Thyroid gland (tissue), 4 donors: ENCODE results near the gene PAK6.

ENCODE experiments used
- POLR2A ChIP-seq, 2 donors: fragments of 450-650 bp; IDR thresholded peaks; one replicate each; pipeline ENCODE4 v1.6.1; 2017; ENCODE audit warnings: antibody characterized with exemption in 2 of 2, mild to moderate bottlenecking in 2 of 2, moderate library complexity in 1 of 2
- TF ChIP-seq, protein P1 (sequence below), 6 experiments: fragments of 200-600 bp in 3 of 6; fragments of 450-650 bp in 3 of 6; sonication (generic) in 3 of 6; IDR thresholded peaks; one replicate each; pipeline ENCODE4 v1.5.1; 2016 to 2019; ENCODE audit warnings: antibody characterized with exemption in 6 of 6, mild to moderate bottlenecking in 2 of 6, inconsistent platforms in 1 of 6, moderate library complexity in 1 of 6

DNA sequence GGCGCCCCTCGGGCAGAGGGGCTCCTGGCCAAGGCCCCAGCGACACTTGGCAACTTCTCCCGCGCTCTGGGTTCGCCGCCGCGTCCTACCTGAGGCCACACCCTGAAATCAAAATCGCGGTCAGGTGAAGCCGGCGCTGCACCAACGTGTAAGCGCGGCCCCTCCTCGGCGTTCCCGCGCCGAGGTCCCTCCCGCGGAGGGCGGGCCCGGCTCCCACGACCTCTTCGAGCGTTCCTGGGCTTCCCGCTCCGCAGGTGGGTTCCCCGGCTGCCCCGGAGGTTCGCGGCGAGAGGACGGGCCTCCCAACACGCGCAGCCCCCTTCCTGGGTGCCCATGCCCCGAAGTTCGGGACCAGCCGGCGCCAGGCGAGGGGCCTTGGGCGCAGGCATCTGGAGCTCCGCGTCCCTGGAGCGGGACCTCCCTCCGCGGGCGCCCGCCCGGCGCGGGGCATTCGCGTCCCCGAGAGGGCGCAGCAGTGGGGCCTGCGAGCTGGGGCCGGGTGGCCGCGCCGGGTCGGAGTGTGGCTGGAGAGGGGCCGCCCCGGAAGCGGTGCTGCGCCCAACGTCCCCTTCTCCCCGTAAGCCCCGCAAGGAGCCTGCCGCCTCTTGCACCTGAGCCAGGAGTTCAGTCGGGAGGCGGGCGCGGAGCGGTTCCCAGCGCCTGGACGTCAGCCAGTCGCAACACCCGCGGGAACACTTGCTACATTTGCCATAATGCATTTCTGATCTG is 13.7 kb downstream of the PAK6 start:
- TF ChIP-seq, protein P1, sequence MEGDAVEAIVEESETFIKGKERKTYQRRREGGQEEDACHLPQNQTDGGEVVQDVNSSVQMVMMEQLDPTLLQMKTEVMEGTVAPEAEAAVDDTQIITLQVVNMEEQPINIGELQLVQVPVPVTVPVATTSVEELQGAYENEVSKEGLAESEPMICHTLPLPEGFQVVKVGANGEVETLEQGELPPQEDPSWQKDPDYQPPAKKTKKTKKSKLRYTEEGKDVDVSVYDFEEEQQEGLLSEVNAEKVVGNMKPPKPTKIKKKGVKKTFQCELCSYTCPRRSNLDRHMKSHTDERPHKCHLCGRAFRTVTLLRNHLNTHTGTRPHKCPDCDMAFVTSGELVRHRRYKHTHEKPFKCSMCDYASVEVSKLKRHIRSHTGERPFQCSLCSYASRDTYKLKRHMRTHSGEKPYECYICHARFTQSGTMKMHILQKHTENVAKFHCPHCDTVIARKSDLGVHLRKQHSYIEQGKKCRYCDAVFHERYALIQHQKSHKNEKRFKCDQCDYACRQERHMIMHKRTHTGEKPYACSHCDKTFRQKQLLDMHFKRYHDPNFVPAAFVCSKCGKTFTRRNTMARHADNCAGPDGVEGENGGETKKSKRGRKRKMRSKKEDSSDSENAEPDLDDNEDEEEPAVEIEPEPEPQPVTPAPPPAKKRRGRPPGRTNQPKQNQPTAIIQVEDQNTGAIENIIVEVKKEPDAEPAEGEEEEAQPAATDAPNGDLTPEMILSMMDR (IDR thresholded peaks at IDR 0.05), result no peak
- TF ChIP-seq POLR2A (IDR thresholded peaks at IDR 0.05), result peak in 1 of 2 donors; percentile 79
